GM20431 (cell line): ENCODE results near the gene RNF152.

ENCODE experiments used
- in situ Hi-C: fragments of 300-500 bp; cut with MseI, MboI; formaldehyde crosslinking; loops from one replicate; pipeline ENCODE4 v1.15.0; 2020; ENCODE audit warnings: low sequenced_read_pairs; ENCODE audit not compliant: unreplicated experiment

Gene RNF152, protein sequence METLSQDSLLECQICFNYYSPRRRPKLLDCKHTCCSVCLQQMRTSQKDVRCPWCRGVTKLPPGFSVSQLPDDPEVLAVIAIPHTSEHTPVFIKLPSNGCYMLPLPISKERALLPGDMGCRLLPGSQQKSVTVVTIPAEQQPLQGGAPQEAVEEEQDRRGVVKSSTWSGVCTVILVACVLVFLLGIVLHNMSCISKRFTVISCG

DNA sequence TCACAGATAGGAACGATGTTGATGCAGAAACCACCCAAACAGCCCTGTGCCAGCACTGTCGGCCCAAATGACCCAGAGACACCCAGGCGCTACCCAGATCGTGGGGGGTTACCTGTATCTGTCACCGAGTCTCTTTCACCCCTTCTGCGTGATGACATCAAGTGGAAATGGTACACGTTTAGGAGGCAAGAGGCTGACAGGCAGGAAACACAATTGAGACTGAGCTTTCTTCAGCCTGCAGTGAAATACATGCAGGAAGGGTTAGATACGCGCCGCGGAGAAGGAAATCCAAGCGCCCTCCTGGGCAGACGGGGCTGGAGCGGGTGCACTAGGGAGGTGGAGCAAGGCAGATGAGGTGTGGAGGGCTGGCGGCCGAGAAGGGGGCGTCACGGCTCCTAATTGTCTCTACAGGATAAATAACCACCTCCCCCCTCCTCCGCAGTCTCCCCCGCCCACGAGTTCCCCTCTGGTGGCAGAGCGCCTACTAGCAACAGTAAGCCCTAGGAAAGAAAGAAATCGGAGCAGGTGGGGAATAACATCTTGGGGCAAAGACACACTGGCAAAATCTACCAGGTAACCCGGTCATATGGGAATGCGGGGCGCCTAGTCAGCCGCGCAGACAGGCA, at the start of gene RNF152:
Gene RNF152 (minus strand): TSS at position 325 of the 626 bp plus-strand sequence. CDS start 76,544 bp downstream, outside the sequence.
- in situ Hi-C loops, result no loop called here

DNA sequence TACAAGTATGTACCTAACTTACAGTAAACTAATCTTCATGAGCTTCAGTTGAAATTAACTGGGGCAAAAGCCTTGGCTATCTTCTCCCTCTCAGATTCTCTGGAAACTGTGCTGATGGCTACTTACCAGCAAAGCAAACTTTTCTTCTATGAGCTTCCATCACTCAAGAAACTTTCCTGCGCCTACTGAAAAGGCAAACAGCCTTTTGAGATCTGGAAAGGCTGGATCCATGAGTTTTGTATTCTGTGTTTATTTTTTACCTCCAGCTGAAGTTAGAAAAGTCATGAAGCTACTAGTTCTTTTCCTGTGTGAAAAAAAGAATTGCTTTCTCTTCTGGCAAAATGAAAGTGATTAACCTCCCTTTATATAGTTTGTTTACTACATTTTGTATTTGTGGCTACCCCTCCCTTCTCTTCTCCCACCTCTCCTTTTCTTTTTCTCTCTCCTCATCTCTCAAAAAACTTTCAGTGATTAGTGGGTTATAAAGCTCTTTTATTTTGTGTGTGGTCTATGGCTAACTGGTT, 49.2 kb upstream of the RNF152 start:
- in situ Hi-C loops, result no loop called here

DNA sequence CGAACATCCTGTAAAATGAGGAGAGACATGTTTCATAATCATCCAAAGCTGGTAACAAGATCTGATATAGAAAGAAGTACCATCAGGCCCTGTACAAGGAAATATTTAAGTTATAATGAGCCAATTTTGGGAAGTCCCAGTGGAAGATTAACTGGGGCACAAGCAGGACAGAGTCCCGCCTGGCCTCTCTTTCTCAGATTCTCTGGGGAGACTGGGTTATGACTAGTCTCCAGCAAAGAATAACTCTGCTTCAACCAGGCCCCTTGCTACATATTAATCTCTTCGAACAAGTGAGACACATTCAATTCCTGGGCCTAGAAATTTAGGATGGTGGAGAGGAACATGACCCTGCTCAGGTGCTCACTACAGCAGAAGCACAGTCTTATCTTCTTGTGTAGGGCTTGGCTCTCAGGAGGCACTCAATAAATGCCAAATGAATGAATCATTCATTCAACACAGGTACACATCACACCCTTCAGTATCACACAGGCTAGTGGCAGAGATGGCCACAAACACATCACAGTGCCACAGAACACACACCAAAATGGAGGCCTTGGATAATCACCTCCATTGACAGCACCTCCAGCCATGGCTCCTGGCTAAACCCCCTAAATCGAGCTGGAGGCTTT, 46.4 kb upstream of the RNF152 start:
- in situ Hi-C loops, result no loop called here

DNA sequence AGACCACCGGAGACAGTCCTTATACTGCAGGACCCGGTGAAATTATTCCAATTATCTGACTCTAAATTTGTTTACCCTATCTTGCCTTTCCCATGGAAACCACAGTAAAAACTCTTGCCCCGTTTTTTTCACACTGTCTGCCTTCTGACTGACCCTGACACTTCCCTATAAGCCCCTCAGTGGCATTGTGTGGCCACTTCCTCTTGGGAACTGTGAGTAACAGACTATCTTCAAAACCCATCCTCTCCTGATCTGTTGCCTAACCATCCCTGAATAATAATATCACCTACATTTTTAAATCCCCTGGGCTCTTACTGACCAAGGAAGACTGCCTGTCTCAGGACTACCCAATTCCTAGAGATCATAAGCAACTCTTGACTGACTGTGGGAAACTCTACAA, 42.6 kb upstream of the RNF152 start:
- in situ Hi-C loops, result no loop called here

DNA sequence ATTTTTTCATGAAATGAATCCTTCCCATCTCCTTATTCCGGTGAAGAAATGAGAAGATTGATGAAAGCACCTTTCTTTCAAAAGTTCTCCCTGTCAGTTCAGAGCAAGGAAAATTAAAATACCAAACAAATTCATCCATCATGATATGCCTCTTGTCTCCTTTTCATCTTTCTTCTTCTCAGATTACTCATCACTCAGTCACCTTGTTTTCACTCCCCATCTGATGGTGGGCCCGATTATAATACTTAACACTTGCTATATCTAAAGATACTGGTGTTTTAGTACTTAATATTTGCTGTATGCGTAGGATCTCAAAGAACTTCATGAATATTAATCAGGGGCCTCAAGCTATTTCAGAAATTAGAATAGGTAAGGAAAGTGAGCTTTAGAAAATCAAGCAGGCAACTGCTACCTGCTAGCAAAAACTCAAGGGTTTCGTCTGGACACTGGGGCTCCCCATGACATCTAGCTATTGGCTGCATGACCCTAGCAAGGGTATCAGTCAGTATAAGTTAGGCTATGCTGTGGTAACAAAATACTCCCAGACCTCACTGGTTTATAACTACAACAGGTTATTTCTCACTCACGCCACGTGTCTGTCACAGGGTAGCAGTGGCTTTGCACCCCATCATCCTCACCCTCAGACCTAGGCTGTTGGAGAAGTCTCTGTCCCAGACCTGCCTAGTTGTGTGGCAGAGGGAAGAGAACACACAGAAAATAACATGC, 39.0 kb upstream of the RNF152 start:
- in situ Hi-C loops, result no loop called here

DNA sequence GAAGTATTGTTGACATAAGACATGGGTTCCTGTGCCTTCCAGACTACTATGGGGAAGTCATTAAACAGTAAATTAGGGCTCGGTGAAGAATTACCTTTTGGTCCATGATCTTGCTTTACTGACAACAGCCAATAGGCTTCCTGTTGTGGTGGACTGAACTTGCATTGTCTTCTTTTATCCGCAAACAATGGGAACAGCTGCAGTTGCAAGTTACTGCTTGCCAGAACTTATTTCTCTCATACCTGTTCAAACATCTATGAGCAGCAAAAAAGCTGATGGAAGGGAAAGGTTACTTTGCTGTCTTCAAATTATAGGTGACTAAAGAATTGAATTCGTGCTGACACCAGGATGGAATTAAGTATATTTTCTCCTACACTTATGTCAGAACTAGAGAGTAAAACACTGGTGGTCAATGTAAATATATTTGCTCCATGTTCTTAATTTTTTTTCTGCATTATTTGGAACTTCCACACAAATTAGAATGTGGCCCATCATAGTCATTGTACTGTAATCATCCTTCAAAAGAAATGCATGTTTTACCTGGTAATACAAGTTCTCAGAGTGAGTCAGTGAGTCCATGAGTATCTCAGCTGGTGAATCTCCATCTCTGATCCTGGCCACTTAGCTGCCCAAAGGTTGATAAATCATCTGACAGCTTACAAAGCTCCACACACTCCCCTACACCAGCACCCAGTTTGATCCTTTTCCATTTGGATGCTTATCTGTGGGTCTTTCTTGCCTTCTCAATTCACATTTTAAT, 37.3 kb upstream of the RNF152 start:
- in situ Hi-C loops, result no loop called here

DNA sequence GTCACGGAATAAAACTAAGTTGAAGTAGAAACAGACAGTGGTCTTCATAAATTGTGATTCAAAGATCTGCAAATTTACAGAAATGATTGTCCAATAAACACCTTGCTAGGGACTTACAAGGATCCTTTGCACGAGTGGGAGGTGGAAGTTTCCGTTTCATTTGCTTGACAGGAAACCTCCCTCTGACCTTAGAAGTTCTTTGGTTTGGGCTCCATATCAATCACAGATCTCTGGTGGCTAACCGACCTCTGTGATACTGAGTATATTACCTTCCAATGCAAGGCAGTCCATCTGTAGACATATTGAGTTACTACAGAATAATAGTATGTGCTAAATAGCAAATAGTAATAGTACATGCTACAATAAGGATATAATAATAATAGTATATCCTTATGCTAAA, 33.7 kb upstream of the RNF152 start:
- in situ Hi-C loops, result no loop called here

DNA sequence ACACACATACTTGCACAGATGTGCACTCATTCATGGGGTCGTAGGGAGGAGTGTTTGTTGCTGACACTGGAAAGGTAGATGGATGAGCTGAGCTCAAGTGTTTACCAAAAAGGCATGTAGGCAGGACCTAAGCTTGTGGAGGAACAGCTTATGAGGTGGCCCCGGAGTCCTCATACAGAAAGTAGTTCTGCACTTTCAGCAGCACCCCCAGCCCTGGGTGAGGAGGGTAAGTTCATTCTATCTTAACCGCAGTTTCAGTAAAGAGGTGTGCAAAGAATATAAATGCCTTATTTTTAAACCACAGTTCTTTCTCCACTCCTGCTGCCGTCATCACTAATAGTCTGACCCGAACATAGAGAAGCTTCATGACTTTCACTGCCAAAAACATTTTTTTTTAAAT, 31.7 kb upstream of the RNF152 start:
- in situ Hi-C loops, result no loop called here

DNA sequence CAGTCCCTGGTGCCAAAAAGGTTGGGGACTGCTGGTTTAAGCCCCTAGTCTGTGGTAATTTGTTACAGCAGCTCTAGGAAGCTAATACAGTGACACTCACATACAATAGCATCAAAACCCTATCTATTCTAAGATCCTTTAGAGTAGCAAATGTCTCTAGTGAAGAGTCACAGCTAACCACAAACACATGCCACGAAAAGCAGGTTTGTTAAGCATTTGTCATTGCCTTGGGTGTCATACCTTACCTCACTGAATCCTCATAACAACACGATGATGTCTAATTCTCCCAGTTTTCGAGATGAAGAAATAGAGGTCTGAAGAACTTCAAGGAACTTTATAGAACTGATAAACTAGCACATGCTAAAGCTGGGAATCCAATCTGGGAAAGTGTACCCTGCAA, 29.6 kb upstream of the RNF152 start:
- in situ Hi-C loops, result no loop called here

DNA sequence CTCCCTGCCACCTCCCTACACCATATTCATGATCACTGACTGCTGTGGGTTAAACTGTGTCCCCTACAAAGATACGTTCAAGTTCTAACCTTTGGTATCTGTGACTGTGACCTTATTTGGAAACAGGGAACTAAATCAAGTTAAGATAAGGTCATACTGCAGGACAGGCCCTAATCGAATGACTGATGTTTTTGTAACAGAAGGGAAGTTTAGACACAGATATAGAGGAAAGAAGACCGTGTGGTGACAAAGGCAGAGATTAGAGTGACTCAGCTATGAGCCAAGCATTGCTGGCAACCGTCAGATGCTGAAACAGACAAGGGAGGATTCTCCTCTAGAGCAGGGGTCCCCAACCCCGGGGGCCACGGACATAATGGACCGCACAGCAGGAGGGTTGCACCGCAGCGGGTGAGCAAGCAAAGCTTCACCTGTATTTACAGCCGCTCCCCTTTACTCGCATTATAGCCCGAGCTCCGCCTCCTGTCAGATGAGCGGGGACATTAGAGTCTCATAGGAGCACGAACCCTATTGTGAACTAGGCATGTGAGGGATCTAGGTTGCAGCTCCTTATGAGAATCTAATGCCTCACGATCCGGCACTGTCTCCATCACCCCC, 28.9 kb upstream of the RNF152 start:
- in situ Hi-C loops, result no loop called here

DNA sequence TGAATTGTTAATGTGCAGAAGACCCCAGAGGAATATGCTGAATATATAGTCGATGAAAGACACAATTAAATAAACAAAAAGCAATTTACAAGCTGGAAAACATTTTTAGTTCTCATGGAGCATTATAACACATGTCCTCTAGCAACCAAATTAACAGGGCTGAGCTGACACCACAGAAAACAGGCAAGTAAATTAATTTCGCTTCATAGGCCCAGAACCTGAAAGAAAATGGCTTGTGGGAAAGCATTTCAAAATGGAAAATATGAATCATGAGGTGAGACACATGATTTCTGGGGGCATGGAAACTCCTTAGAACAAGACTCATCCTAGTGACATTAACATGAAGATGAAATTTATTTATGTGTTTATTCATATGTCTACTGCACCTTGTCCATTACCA, 25.0 kb upstream of the RNF152 start:
- in situ Hi-C loops, result no loop called here

DNA sequence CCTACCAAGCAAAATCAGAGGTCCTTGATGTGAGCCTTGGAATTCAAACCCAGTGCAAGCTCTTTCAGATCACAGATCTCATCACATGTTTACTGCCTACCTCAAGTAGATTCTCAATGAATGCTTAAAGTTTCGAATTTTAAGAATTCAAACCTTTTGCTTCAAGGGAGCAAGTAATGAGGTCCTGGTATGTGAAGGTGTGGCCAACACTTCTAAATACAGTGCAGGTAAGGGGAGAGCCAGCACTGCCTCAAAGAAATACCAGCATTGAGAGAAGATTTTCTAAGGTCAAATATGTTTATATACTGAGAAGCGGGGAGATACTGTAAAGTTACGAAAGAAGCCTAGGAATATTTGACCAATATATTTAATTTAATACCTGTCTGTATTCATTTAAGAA, 19.7 kb upstream of the RNF152 start:
- in situ Hi-C loops, result no loop called here

DNA sequence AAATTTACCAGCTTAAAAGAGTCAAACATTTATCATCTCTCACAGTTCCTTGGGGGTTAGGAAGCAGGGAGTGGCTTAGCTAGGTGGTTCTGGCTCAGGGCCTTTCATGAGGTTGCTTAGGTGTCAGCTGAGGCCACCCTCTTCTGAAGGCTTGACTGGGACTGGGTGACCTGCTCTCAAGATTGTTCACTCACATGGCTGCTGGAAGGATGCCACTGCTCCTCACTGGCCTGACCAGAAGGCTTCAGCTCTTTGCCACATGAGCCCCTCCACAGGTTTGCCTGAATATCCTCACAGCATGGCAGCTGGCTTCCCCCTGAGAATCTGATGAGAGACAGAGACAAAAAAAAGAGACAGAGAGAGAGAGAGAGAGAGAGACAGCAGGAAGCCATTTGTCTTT, 17.3 kb upstream of the RNF152 start:
- in situ Hi-C loops, result no loop called here

DNA sequence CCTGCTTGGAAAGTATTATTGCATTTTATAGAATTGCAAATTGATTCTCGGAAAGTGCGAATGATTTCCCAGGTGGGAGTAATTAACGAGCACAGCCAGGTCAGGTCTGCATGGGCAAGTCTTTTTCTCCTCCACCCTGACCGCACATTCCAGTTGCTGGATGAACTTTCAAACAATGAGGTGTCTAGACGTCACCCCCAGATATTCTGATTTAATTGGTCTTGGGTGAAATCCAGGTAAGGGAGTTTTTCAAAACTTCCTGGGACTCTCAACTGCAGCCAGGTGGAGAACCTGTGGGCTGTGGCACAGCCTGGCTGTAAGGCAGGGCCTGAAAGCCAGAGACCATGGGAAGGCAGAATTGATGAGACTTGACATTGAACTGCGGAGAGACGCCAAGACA, 15.9 kb upstream of the RNF152 start:
- in situ Hi-C loops, result no loop called here

DNA sequence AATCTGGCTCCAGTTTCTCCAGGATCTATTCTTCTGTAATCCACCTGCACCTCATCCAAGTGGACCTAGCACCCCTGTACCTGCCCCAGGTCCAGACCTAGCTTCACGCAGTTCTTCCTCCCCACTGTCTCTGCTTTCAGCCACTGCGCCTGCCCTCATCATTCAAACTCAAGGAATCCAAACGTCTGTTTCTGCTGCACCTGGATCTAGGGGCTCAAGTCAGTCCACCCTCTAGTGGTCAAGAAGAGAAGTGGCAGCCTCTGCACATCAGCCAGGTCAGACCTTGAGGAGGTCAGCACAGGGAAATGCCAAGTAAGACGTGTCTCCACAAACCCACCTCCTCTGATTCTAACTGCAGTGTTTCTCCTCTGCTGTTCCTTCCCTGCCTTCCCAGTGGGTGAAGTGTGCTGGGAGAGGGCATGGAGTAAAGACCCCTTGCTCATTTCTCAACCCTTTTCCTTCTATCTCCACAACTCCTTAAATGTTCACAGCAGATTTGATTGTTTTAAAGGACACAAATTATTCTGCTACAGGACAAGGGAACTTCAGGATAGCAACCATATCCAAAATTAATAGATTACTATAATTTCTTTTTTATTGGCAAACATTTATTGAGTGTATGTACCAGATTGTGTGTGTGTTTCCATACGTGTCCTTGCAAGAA, 8.6 kb upstream of the RNF152 start:
- in situ Hi-C loops, result no loop called here

DNA sequence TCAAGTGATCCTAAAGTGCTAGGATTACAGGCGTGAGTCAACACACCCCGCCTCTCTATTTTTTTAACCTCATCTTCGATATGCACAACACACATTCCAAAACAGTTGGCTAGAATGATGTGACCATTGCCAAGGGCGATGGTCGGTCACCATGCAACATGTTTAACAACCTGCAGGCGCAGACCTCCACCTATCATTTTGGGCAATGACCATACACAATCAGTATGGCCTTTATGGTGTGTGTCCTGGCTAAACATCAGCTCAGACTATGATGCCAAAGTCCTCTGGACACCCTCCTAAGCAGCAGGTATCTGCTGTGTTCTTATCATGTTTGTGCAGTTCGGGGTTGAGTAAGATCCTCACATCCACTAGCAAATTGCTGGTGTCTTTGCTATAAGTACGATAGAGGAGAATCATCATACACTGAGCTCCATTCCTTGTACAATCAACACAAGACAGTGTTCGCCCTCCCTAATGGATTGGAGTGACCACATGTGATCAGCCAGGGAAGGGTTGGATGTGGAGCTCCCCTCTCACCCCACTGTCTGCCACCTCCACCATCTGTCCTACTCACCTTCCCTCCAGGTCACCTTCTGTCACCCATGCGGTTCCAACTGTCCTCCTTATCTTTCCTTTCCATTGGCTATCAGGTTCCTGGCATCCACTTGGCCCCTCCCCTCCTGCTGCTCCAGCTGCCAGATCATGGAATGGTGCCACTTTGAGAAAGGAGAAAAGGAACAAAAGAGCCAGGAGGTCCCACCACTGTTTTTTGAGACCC, 7.9 kb upstream of the RNF152 start:
- in situ Hi-C loops, result no loop called here

DNA sequence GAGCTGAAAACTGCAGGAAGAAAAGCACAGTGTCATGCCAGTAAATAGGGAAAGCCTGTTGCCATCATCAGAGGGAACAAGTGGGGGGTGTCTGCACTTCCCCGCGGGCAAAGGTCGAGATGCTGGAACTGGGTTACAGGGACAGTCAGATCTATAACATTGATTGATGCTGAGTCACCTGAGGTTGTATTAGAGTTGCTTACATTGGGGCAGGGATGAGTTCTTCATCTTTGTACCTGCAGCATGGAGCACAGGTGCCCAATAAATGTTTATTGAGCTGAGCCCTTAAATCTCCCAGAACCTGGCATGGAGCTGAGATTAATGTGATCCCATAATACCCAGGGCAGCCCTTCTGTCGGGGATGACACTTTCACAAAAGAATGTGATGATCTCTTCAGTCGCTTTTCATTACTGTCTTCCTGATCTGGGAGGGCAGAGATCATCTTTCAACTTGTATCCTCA, 5.9 kb upstream of the RNF152 start:
- in situ Hi-C loops, result no loop called here

DNA sequence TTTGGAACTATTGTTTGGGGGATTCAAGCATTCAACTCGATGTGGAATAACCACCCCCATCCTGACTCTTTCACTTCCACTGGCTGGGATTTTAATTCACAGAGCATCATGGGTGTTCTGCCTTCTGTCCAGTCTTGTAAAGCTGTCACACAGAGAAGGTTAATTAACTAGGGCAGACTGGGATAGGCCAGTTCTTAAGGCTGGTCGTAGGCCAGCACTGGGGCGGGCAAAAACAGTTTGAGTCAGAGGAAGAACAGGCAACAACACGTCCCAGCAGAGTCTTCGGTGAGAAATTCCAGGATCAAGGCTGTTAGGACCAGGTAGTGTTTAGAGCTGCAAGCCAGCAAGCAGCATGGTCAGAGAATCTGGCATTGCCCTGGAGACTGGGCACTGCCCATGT, 4.0 kb upstream of the RNF152 start:
- in situ Hi-C loops, result no loop called here
